K562 (cell line): ENCODE measurements around the gene SCN7A. TPM values are rescaled to one million over a fixed set of nuclear protein-coding genes. Genes with fewer than 3 reads are reported as not detected.

Source experiments
- ATAC-seq: fragments of 200-7000 bp; cut with Tn5 transposase; 3 replicates; pipeline ENCODE4 v1.9.1; 2020; ENCODE audit warnings: moderate library complexity
- BruUV-seq: library from RNA; stranded (reverse); fragments of 400-500 nt; replicated peaks from 2 replicates; lab custom pipeline; 2021; lab: Mats Ljungman, UMichigan
- CTCF ChIA-PET: fragments of 300-600 bp; formaldehyde crosslinking; extraction: SDS; loops from one replicate; lab custom pipeline; 2021; ENCODE audit warnings: low intra/inter-chr PET ratio; lab: Yijun Ruan, JAX
- POLR2A ChIA-PET: fragments of 300-600, 350-650 bp; sonication (Branson Sonifier 250); formaldehyde crosslinking; extraction: SDS; loops from one replicate; lab custom pipeline; 2021; ENCODE audit warnings: antibody characterized with exemption, inconsistent platforms; lab: Yijun Ruan, JAX
- DNase-seq, 4 experiments: peaks; one replicate each; pipeline versions ENCODE4 v3.0.0 to v3.0.0-alpha.2; 2011 to 2018; ENCODE audit warnings: low spot score in 3 of 4, mixed read lengths in 3 of 4; ENCODE audit errors: extremely low read depth in 1 of 4
- FAIRE-seq: peaks from 2 replicates; lab custom pipeline; 2011; peaks lifted over from hg19 to GRCh38; lab: Jason Lieb, UNC
- H2AFZ ChIP-seq: 2 replicates; pipeline ENCODE4 v1.6.0; 2011; ENCODE audit warnings: low read depth, low read length, control low read depth, inconsistent platforms
- H3K27ac ChIP-seq: fragments of 200-600 bp; 3 replicates; pipeline ENCODE4 v1.8.0; 2011; ENCODE audit warnings: low read depth, mild to moderate bottlenecking, control low read depth, inconsistent platforms, low read length, moderate library complexity, mixed read lengths; ENCODE audit errors: extremely low read depth
- H3K27me3 ChIP-seq, 2 experiments: fragments of 300-600 bp in 1 of 2; 2 replicates in 1 of 2; 3 replicates in 1 of 2; pipeline versions ENCODE4 v1.6.0 to v1.8.0; 2011; ENCODE audit warnings: inconsistent platforms in 2 of 2, low read length in 2 of 2, mild to moderate bottlenecking in 1 of 2, mixed read lengths in 1 of 2, moderate library complexity in 1 of 2; ENCODE audit not compliant: control insufficient read depth in 2 of 2, insufficient read depth in 2 of 2
- H3K36me3 ChIP-seq: fragments of 300-600 bp; 3 replicates; pipeline ENCODE4 v1.8.0; 2011; ENCODE audit warnings: mild to moderate bottlenecking, low read length, inconsistent platforms; ENCODE audit not compliant: control insufficient read depth, insufficient read depth
- H3K4me1 ChIP-seq, 2 experiments: fragments of 200-600 bp in 1 of 2; replicated peaks in 1 of 2; 2 replicates in 1 of 2; 3 replicates in 1 of 2; pipeline versions ENCODE4 v1.5.1 to v1.8.0; 2011; ENCODE audit warnings: inconsistent platforms in 2 of 2, low read length in 2 of 2, mild to moderate bottlenecking in 1 of 2, mixed read lengths in 1 of 2, moderate library complexity in 1 of 2; ENCODE audit not compliant: control insufficient read depth in 2 of 2, insufficient read depth in 2 of 2
- H3K4me2 ChIP-seq: 2 replicates; pipeline ENCODE4 v1.6.1; 2011; ENCODE audit warnings: low read length, control low read depth, inconsistent platforms, mixed read lengths; ENCODE audit not compliant: insufficient read depth
- H3K4me3 ChIP-seq: fragments of 200-600 bp; sonication (generic), shearing (Covaris generic); 2 replicates; pipeline ENCODE4 v1.5.1; 2016; ENCODE audit warnings: control low read depth, inconsistent platforms
- H3K79me2 ChIP-seq: fragments of 200-600 bp; 3 replicates; pipeline ENCODE4 v1.8.0; 2011; ENCODE audit warnings: low read length, inconsistent platforms; ENCODE audit not compliant: control insufficient read depth, insufficient read depth
- H3K9ac ChIP-seq, 2 experiments: 2 replicates each; pipeline versions ENCODE4 v1.6.0 to v1.6.1; 2011; ENCODE audit warnings: low read depth in 2 of 2, low read length in 2 of 2, control low read depth in 1 of 2, inconsistent platforms in 1 of 2, mild to moderate bottlenecking in 1 of 2, mixed read lengths in 1 of 2; ENCODE audit not compliant: insufficient read depth in 1 of 2
- H3K9me1 ChIP-seq: one replicate; pipeline ENCODE4 v1.6.0; 2011; ENCODE audit warnings: inconsistent platforms, mild to moderate bottlenecking, low read length, moderate library complexity; ENCODE audit not compliant: control insufficient read depth, insufficient read depth
- H3K9me3 ChIP-seq: replicated peaks from 2 replicates; pipeline ENCODE4 v1.5.1; 2011; ENCODE audit warnings: low read depth, low read length, inconsistent platforms; ENCODE audit not compliant: control insufficient read depth, insufficient read depth
- H4K20me1 ChIP-seq: replicated peaks from 2 replicates; pipeline ENCODE4 v1.6.1; 2011; ENCODE audit warnings: low read length, inconsistent platforms, mixed read lengths; ENCODE audit not compliant: control insufficient read depth, insufficient read depth
- CBFB ChIP-seq: sonication (generic); formaldehyde crosslinking; IDR thresholded peaks from 2 replicates; pipeline ENCODE4 v1.4.0; 2020; ENCODE audit warnings: mild to moderate bottlenecking, missing genetic modification reagents
- CHD1 ChIP-seq: fragments of 200-600 bp; sonication (generic); IDR thresholded peaks from one replicate; pipeline ENCODE4 v1.6.1; 2012; ENCODE audit warnings: mild to moderate bottlenecking, moderate library complexity, low read length, inconsistent platforms
- EZH2 ChIP-seq: IDR thresholded peaks from 2 replicates; pipeline ENCODE4 v1.6.1; 2012; ENCODE audit warnings: low read depth, mild to moderate bottlenecking, inconsistent platforms, low read length, borderline replicate concordance
- GTF2B ChIP-seq: IDR thresholded peaks from 2 replicates; pipeline ENCODE4 v1.6.1; 2011; ENCODE audit not compliant: insufficient read length; ENCODE audit errors: extremely low read depth
- IRF9 ChIP-seq: fragments of 450-650 bp; IDR thresholded peaks from 2 replicates; pipeline ENCODE4 v1.6.1; 2016; ENCODE audit warnings: missing biosample characterization, missing genetic modification characterization
- JUN ChIP-seq, 2 experiments: sonication (generic) in 1 of 2; formaldehyde crosslinking in 1 of 2; IDR thresholded peaks; 2 replicates each; pipeline versions ENCODE4 v1.6.1 to v1.8.0; 2012 to 2022; ENCODE audit warnings: borderline replicate concordance in 2 of 2, mild to moderate bottlenecking in 2 of 2, improper control_type of control experiment in 1 of 2, low read depth in 1 of 2, low read length in 1 of 2, missing genetic modification reagents in 1 of 2
- NFE2L1 ChIP-seq: fragments of 450-650 bp; IDR thresholded peaks from 2 replicates; pipeline ENCODE4 v1.6.1; 2016; ENCODE audit warnings: missing genetic modification characterization, low read depth, mild to moderate bottlenecking, missing compliant biosample characterization, moderate library complexity, borderline replicate concordance
- RFX1 ChIP-seq: fragments of 450-650 bp; IDR thresholded peaks from 2 replicates; pipeline ENCODE4 v1.6.1; 2016; ENCODE audit warnings: mild to moderate bottlenecking, moderate library complexity
- RNF219 ChIP-seq: fragments of 250-450 bp; sonication (Bioruptor Pico); IDR thresholded peaks from 2 replicates; pipeline ENCODE4 v1.5.0; 2022; ENCODE audit warnings: mild to moderate bottlenecking
- SOX6 ChIP-seq: fragments of 450-650 bp; IDR thresholded peaks from 2 replicates; pipeline ENCODE4 v1.6.1; 2014; ENCODE audit warnings: mild to moderate bottlenecking
- ZKSCAN3 ChIP-seq: fragments of 250-450 bp; sonication (Bioruptor Pico); IDR thresholded peaks from 2 replicates; pipeline ENCODE4 v1.4.0; 2020
- ZNF41 ChIP-seq: fragments of 250-450 bp; sonication (Bioruptor Pico); conservative IDR thresholded peaks from 2 replicates; pipeline ENCODE4 v1.4.0; 2020; ENCODE audit warnings: mild to moderate bottlenecking
- ZNF592 ChIP-seq: fragments of 450-650 bp; IDR thresholded peaks from 2 replicates; pipeline ENCODE4 v1.6.1; 2017; ENCODE audit warnings: antibody characterized with exemption, mild to moderate bottlenecking
- WGBS: fragments of 100-300 bp; shearing (Covaris generic); methylation state at CpG from one replicate; pipeline ENCODE4 v1.1.6; 2016; ENCODE audit warnings: low coverage, mixed read lengths; ENCODE audit not compliant: insufficient coverage; ENCODE audit errors: missing lambda C conversion rate; 5-methylcytosine and 5-hydroxymethylcytosine counted together
- in situ Hi-C: fragments of 300-500 bp; cut with MboI; formaldehyde crosslinking; loops from 4 replicates; pipeline ENCODE4 v1.15.0; 2018; ENCODE audit warnings: inconsistent platforms, mixed read lengths
- intact Hi-C: fragments of 100-400 bp; cut with micrococcal nuclease; formaldehyde crosslinking; loops from 2 replicates; pipeline ENCODE4 v1.14.2; 2022
- polyA plus RNA-seq, 8 experiments: library from polyadenylated mRNA; depleted of rRNA in 4 of 8; stranded (reverse) in 5 of 8; unstranded in 3 of 8; fragments of >200 nt; fragmentation: Nextera tagmentation in 2 of 8; fragmentation: Illumina TruSeq in 1 of 8; extraction: Ambion mirVana in 2 of 8; extraction: Trizol in 1 of 8; gene quantifications; 2 replicates each; pipeline versions ENCODE4 v1.2.1 to v1.2.3, GENCODE V29; 2011 to 2014; ENCODE audit warnings: inconsistent platforms in 1 of 8, missing spikeins in 1 of 8
- total RNA-seq, 7 experiments: library from RNA; depleted of rRNA in 6 of 7; stranded (reverse); fragments of >200 nt in 6 of 7; fragmentation: Illumina TruSeq in 2 of 7; extraction: Trizol in 2 of 7; gene quantifications; 2 replicates each; pipeline versions ENCODE4 v1.2.1 to v1.2.3, GENCODE V29; 2011 to 2021; ENCODE audit warnings: low replicate concordance in 1 of 7

SCN7A gene
- total and polyA plus RNA-seq, 9 of the 15 experiments (the other 6 are each of a cell fraction or from before 2014, with no cell fraction given), result under 0.01 to 0.05 (median 0.03) TPM; not detected in 3

GRCh38 chr2:166364476-166365161 is 129.4 kb downstream of the SCN7A start:
- POLR2A ChIA-PET, result no interaction called here
- ATAC-seq, result peak; percentile 54
- Histone ChIP-seq H3K9me1 (no peaks in the 10 kb centered on the region), H3K4me1 (peaks cover 3 to 45% of the 10 kb centered on the region in 2 experiments; a peak in 4 of 5 replicates), H3K4me2 (peak overlapping the region; percentile 24; the same call in 1 of the 2 replicates), H3K4me3 (no peak overlapping the region), H4K20me1 (no peaks in the 10 kb centered on the region), H3K79me2 (peaks cover 71% of the 10 kb centered on the region), H3K9ac (no peak overlapping the region; a peak in 1 of 4 replicates), H2AFZ (peak overlapping the region; percentile 67), H3K36me3 (no peaks in the 10 kb centered on the region), H3K9me3 (no peaks in the 10 kb centered on the region), H3K27me3 (no peaks in the 10 kb centered on the region), H3K27ac (peak overlapping the region; percentile 36; the same call in 2 of the 3 replicates)
- WGBS, result 16% methylated on average over 9 of the region's 9 CpGs
- peak in 1 of 4 experiments; percentile 19 for DNase-seq
- in situ Hi-C loops (no loop called here), intact Hi-C loops (loop anchor here (1.0 to 5.0 kb wide), 2 partner anchors 12 to 153 kb away; no protein-coding TSS in a partner anchor)
- BruUV-seq, result no TSS peak
- FAIRE-seq, result no peak
- CTCF ChIA-PET, result no interaction called here
- TF ChIP-seq CBFB (CRISPR knock-in tag) (no peak), CHD1 (no peak), ZNF592 (no peak), RFX1 (peak; percentile 52), SOX6 (no peak), NFE2L1 (tag) (peak; percentile 13; the same call in 1 of the 2 replicates), RNF219 (CRISPR knock-in tag) (no peak), IRF9 (tag) (no peak), GTF2B (no peak), EZH2 (no peak), ZKSCAN3 (CRISPR knock-in tag) (no peak), JUN (IDR thresholded peaks at IDR 0.05; ENCODE audit: borderline replicate concordance, low read depth, low read length) (no peak), JUN (CRISPR knock-in tag; IDR thresholded peaks at IDR 0.05; ENCODE audit: borderline replicate concordance) (no peak), ZNF41 (CRISPR knock-in tag) (no peak)
